H1 (cell line): ENCODE data around the gene PRR36. TPM values are rescaled to one million over a fixed set of nuclear protein-coding genes. Genes with fewer than 3 reads are reported as not detected.

Experiments used
- HDAC2 ChIP-seq, 2 experiments: fragments of 300-600 bp in 1 of 2; sonication (generic) in 1 of 2; IDR thresholded peaks; 2 replicates each; pipeline ENCODE4 v1.6.1; 2011 to 2012; ENCODE audit warnings: low read depth in 2 of 2, low read length in 2 of 2, mild to moderate bottlenecking in 2 of 2, moderate library complexity in 2 of 2, borderline replicate concordance in 1 of 2, inconsistent platforms in 1 of 2
- HDAC6 ChIP-seq: IDR thresholded peaks from one replicate; pipeline ENCODE4 v1.7.1; 2012; ENCODE audit warnings: low read depth, mild to moderate bottlenecking, inconsistent platforms, low read length, moderate library complexity
- KDM1A ChIP-seq: fragments of 200-600, 300-600 bp; sonication (generic); IDR thresholded peaks from 2 replicates; pipeline ENCODE4 v1.7.1; 2016; ENCODE audit warnings: mild to moderate bottlenecking, low read length, borderline replicate concordance
- TBP ChIP-seq: IDR thresholded peaks from 2 replicates; pipeline ENCODE4 v1.6.1; 2011; ENCODE audit warnings: low read depth, low read length, improper control_type of control experiment
- TEAD4 ChIP-seq: IDR thresholded peaks from 2 replicates; pipeline ENCODE4 v1.6.1; 2012; ENCODE audit warnings: low read depth, low read length, inconsistent platforms, mixed read lengths
- polyA plus RNA-seq, 7 experiments: library from polyadenylated mRNA; depleted of rRNA in 3 of 7; stranded (reverse) in 5 of 7; unstranded in 2 of 7; fragments of >200 nt in 5 of 7; fragments of 200-250 nt in 2 of 7; gene quantifications; 1 replicate in 5 of 7; 2 replicates in 1 of 7; 4 replicates in 1 of 7; pipeline versions ENCODE4 v1.2.1 to v1.2.3, GENCODE V29; 2011 to 2013; ENCODE audit warnings: missing spikeins in 2 of 7, mixed read lengths in 2 of 7
- total RNA-seq: library from RNA; stranded (reverse); fragmentation: NEBNext Ultra II Directional; extraction: Animal tissue kit (Norgen Biotek cat#: 25700); gene quantifications from 2 replicates; pipeline ENCODE4 v1.2.1, GENCODE V29; 2021

PRR36 gene
- total and polyA plus RNA-seq, 2 of the 8 experiments (the other 6 are each of a cell fraction or from before 2014, with no cell fraction given): 1.6 to 23.9 TPM

GRCh38 chr19:7818806-7819205 lies 55.4 kb downstream of the PRR36 start (continued):
- TF ChIP-seq HDAC6 (no peak), TEAD4 (no peak), TBP (no peak), KDM1A (no peak), HDAC2 (IDR thresholded peaks at IDR 0.05; ENCODE audit: borderline replicate concordance in 1 of 2, low read depth in 2 of 2, low read length in 2 of 2) (no peak)

Other genes with a start within 250 kb of the PRR36 start
- 49.4 and 51.4 TPM in 2 replicates for gene XAB2, start 244.8 kb downstream of the PRR36 start, total RNA-seq
- gene XAB2, start 244.8 kb downstream of the PRR36 start, polyA plus RNA-seq (2011; rRNA removed): 48.2 and 74.4 TPM in 2 replicates
- gene PET100, start 244.6 kb downstream of the PRR36 start, total RNA-seq: 105 and 127 TPM in 2 replicates
- gene PET100, start 244.6 kb downstream of the PRR36 start, polyA plus RNA-seq (2011; rRNA removed): 36.1 and 80.8 TPM in 2 replicates
- not detected in 2 replicates for gene PCP2, start 240.7 kb downstream of the PRR36 start, total RNA-seq
- gene PCP2, start 240.7 kb downstream of the PRR36 start, polyA plus RNA-seq (2011; rRNA removed): 0.49 TPM in 1 of 2 replicates, not detected in the other
- 51.5 and 52.9 TPM in 2 replicates for gene STXBP2, start 237.3 kb downstream of the PRR36 start, total RNA-seq
- 53.8 and 82.7 TPM in 2 replicates for gene STXBP2, start 237.3 kb downstream of the PRR36 start, polyA plus RNA-seq (2011; rRNA removed)
- gene RETN, start 205.3 kb downstream of the PRR36 start, total RNA-seq: not detected in 2 replicates
- not detected in 2 replicates for gene RETN, start 205.3 kb downstream of the PRR36 start, polyA plus RNA-seq (2011; rRNA removed)
- not detected in 2 replicates for gene MCEMP1, start 197.3 kb downstream of the PRR36 start, total RNA-seq
- 0.13 TPM in 1 of 2 replicates, not detected in the other for gene MCEMP1, start 197.3 kb downstream of the PRR36 start, polyA plus RNA-seq (2011; rRNA removed)
- 99.7 and 109 TPM in 2 replicates for gene TRAPPC5, start 193.6 kb downstream of the PRR36 start, total RNA-seq
- 120 TPM in 2 replicates for gene TRAPPC5, start 193.6 kb downstream of the PRR36 start, polyA plus RNA-seq (2011; rRNA removed)
- 0.29 TPM in 1 of 2 replicates, not detected in the other for gene FCER2, start 172.3 kb downstream of the PRR36 start, total RNA-seq
- 0.67 TPM in 2 replicates for gene FCER2, start 172.3 kb downstream of the PRR36 start, polyA plus RNA-seq (2011; rRNA removed)
- gene CLEC4G, start 142.3 kb downstream of the PRR36 start, total RNA-seq: 0.35 and 1.0 TPM in 2 replicates
- 2.9 and 3.2 TPM in 2 replicates for gene CLEC4G, start 142.3 kb downstream of the PRR36 start, polyA plus RNA-seq (2011; rRNA removed)
- gene CD209, start 126.9 kb downstream of the PRR36 start, total RNA-seq: 0.22 TPM in 1 of 2 replicates, not detected in the other
- gene CD209, start 126.9 kb downstream of the PRR36 start, polyA plus RNA-seq (2011; rRNA removed): 0.03 and 0.05 TPM in 2 replicates
- gene CLEC4M, start 111.1 kb downstream of the PRR36 start, total RNA-seq: not detected in 2 replicates
- gene CLEC4M, start 111.1 kb downstream of the PRR36 start, polyA plus RNA-seq (2011; rRNA removed): not detected in 2 replicates
- gene EVI5L, start 44.2 kb downstream of the PRR36 start, total RNA-seq: 10.4 and 11.0 TPM in 2 replicates
- 7.2 and 13.1 TPM in 2 replicates for gene EVI5L, start 44.2 kb downstream of the PRR36 start, polyA plus RNA-seq (2011; rRNA removed)
- 2.9 and 3.4 TPM in 2 replicates for gene LRRC8E, start 14.1 kb upstream of the PRR36 start, total RNA-seq
- 2.7 and 2.8 TPM in 2 replicates for gene LRRC8E, start 14.1 kb upstream of the PRR36 start, polyA plus RNA-seq (2011; rRNA removed)
- 38.3 and 41.5 TPM in 2 replicates for gene MAP2K7, start 29.5 kb upstream of the PRR36 start, total RNA-seq
- 8.9 and 16.6 TPM in 2 replicates for gene MAP2K7, start 29.5 kb upstream of the PRR36 start, polyA plus RNA-seq (2011; rRNA removed)
- 3.7 and 4.3 TPM in 2 replicates for gene TGFBR3L, start 40.4 kb upstream of the PRR36 start, total RNA-seq
- 3.1 and 8.9 TPM in 2 replicates for gene TGFBR3L, start 40.4 kb upstream of the PRR36 start, polyA plus RNA-seq (2011; rRNA removed)
- 20.3 and 22.9 TPM in 2 replicates for gene SNAPC2, start 45.9 kb upstream of the PRR36 start, total RNA-seq
- gene SNAPC2, start 45.9 kb upstream of the PRR36 start, polyA plus RNA-seq (2011; rRNA removed): 18.2 and 29.0 TPM in 2 replicates
- gene CTXN1, start 51.7 kb upstream of the PRR36 start, total RNA-seq: 58.0 and 64.5 TPM in 2 replicates
- 16.4 and 39.1 TPM in 2 replicates for gene CTXN1, start 51.7 kb upstream of the PRR36 start, polyA plus RNA-seq (2011; rRNA removed)
- 123 and 131 TPM in 2 replicates for gene TIMM44, start 69.3 kb upstream of the PRR36 start, total RNA-seq
- gene TIMM44, start 69.3 kb upstream of the PRR36 start, polyA plus RNA-seq (2011; rRNA removed): 150 and 182 TPM in 2 replicates
- gene ELAVL1, start 131.3 kb upstream of the PRR36 start, total RNA-seq: 163 and 167 TPM in 2 replicates
- 56.7 and 65.2 TPM in 2 replicates for gene ELAVL1, start 131.3 kb upstream of the PRR36 start, polyA plus RNA-seq (2011; rRNA removed)
- not detected in 2 replicates for gene CCL25, start 178.4 kb upstream of the PRR36 start, total RNA-seq
- 0.46 and 0.59 TPM in 2 replicates for gene CCL25, start 178.4 kb upstream of the PRR36 start, polyA plus RNA-seq (2011; rRNA removed)